OCI-LY7 (cell line): ENCODE measurements around the gene WDR54. TPM values are rescaled to one million over a fixed set of nuclear protein-coding genes. Genes with fewer than 3 reads are reported as not detected.
A peak's percentile ranks its signal among the peaks of the same experiment; 100 is the strongest.
"Not testable (repeated sequence)": the region's sequence is repeated elsewhere in the genome, so short reads cannot be mapped to it uniquely, and the experiment has no call there.

ENCODE experiments used
- BruUV-seq: library from RNA; stranded (reverse); fragments of 400-500 nt; replicated peaks from 2 replicates; lab custom pipeline; 2021; lab: Mats Ljungman, UMichigan
- CTCF ChIA-PET: fragments of 300-600 bp; sonication (Branson Sonifier 250); formaldehyde crosslinking; loops from one replicate; lab custom pipeline; 2022; ENCODE audit warnings: antibody characterized with exemption; ENCODE audit not compliant: unreplicated experiment; lab: Charles Lee
- POLR2A ChIA-PET: fragments of 300-600 bp; sonication (Branson Sonifier 250); formaldehyde crosslinking; loops from one replicate; lab custom pipeline; 2022; ENCODE audit warnings: antibody characterized with exemption; lab: Charles Lee
- DNase-seq: peaks from one replicate; pipeline ENCODE4 v3.0.0-alpha.2; 2015; ENCODE audit warnings: low spot score
- H2AFZ ChIP-seq: fragments of 200-600 bp; sonication (generic), shearing (Covaris generic); 2 replicates; pipeline ENCODE4 v1.6.1; 2014; ENCODE audit warnings: mild to moderate bottlenecking, antibody characterized with exemption, low read length, moderate library complexity
- H3K27ac ChIP-seq: fragments of 200-600 bp; sonication (generic); 2 replicates; pipeline ENCODE4 v1.5.1; 2014; ENCODE audit warnings: mixed run types, low read depth, mild to moderate bottlenecking, moderate library complexity, low read length, inconsistent platforms; ENCODE audit not compliant: poor library complexity, severe bottlenecking
- H3K36me3 ChIP-seq: fragments of 200-600 bp; sonication (generic); 2 replicates; pipeline ENCODE4 v1.6.1; 2014; ENCODE audit warnings: mild to moderate bottlenecking, antibody characterized with exemption, low read length, moderate library complexity, mixed read lengths; ENCODE audit not compliant: insufficient read depth
- H3K4me1 ChIP-seq: fragments of 200-600 bp; sonication (generic); 2 replicates; pipeline ENCODE4 v1.5.1; 2014; ENCODE audit warnings: mild to moderate bottlenecking, low read length; ENCODE audit not compliant: insufficient read depth, poor library complexity, severe bottlenecking
- H3K4me2 ChIP-seq: fragments of 200-600 bp; sonication (generic); 2 replicates; pipeline ENCODE4 v1.6.1; 2014; ENCODE audit warnings: mild to moderate bottlenecking, low read length
- H3K4me3 ChIP-seq: fragments of 200-600 bp; sonication (generic); 2 replicates; pipeline ENCODE4 v1.5.1; 2014; ENCODE audit warnings: mild to moderate bottlenecking, low read depth, low read length; ENCODE audit not compliant: poor library complexity, severe bottlenecking
- H3K79me2 ChIP-seq: fragments of 200-600 bp; sonication (generic); 2 replicates; pipeline ENCODE4 v1.6.1; 2016; ENCODE audit warnings: low read depth, mild to moderate bottlenecking, low read length, moderate library complexity, mixed read lengths; ENCODE audit not compliant: insufficient read depth
- H3K9me2 ChIP-seq: fragments of 200-600 bp; sonication (generic); 2 replicates; pipeline ENCODE4 v1.6.1; 2016; ENCODE audit warnings: mild to moderate bottlenecking, low read length, mixed read lengths; ENCODE audit not compliant: insufficient read depth
- H3K9me3 ChIP-seq: fragments of 200-600 bp; sonication (generic); 2 replicates; pipeline ENCODE4 v1.6.1; 2014; ENCODE audit warnings: mild to moderate bottlenecking, mixed run types, low read length, mixed read lengths
- H4K20me1 ChIP-seq: fragments of 200-600 bp; sonication (generic); 2 replicates; pipeline ENCODE4 v1.6.1; 2014; ENCODE audit warnings: mild to moderate bottlenecking, antibody characterized with exemption, low read length, moderate library complexity, mixed read lengths; ENCODE audit not compliant: insufficient read depth
- EZH2phosphoT487 ChIP-seq: fragments of 200-600 bp; sonication (generic); IDR thresholded peaks from 2 replicates; pipeline ENCODE4 v1.6.1; 2018; ENCODE audit warnings: low read depth, borderline replicate concordance, mild to moderate bottlenecking, mixed run types, antibody characterized with exemption, low read length, moderate library complexity, mixed read lengths
- intact Hi-C: fragments of 100-400 bp; cut with micrococcal nuclease; formaldehyde crosslinking; loops from one replicate; pipeline ENCODE4 v1.10.0; 2022; ENCODE audit not compliant: unreplicated experiment
- total RNA-seq, 2 experiments: library from RNA; depleted of rRNA in 1 of 2; stranded (reverse); fragments of >200 nt in 1 of 2; shearing (Covaris generic) in 1 of 2; gene quantifications; 2 replicates each; pipeline ENCODE4 v1.2.3, GENCODE V29; 2014 to 2022
- TF ChIP-seq, protein P1 (sequence below): fragments of 200-600 bp; sonication (generic); conservative IDR thresholded peaks from 2 replicates; pipeline ENCODE4 v1.5.1; 2014; ENCODE audit warnings: mild to moderate bottlenecking, antibody characterized with exemption, low read length, moderate library complexity, mixed read lengths

WDR54 gene
- total RNA-seq, 2 experiments from 2014 or later: 64.7 to 89.5 TPM

GRCh38 chr2:74464406-74464805 lies 42.9 kb downstream of the WDR54 start:
- peak; percentile 33 for DNase-seq
- CTCF ChIA-PET: no interaction called here
- H3K9me3 ChIP-seq: no peaks in the 10 kb centered on the region
- H3K4me2 ChIP-seq: peak overlapping the region; percentile 99
- H2AFZ ChIP-seq: peak overlapping the region; percentile 80; the same call in 1 of the 2 replicates
- peaks cover 15% of the 10 kb centered on the region for H3K4me1 ChIP-seq
- BruUV-seq: no TSS peak
- POLR2A ChIA-PET: interaction anchor here (0.8 to 1.5 kb wide), 3 partner anchors 8 to 78 kb away, joined by 3 to 14 read pairs (median 4); no protein-coding TSS in a partner anchor
- peaks cover 28% of the 10 kb centered on the region for H3K36me3 ChIP-seq
- TF ChIP-seq, protein P1, sequence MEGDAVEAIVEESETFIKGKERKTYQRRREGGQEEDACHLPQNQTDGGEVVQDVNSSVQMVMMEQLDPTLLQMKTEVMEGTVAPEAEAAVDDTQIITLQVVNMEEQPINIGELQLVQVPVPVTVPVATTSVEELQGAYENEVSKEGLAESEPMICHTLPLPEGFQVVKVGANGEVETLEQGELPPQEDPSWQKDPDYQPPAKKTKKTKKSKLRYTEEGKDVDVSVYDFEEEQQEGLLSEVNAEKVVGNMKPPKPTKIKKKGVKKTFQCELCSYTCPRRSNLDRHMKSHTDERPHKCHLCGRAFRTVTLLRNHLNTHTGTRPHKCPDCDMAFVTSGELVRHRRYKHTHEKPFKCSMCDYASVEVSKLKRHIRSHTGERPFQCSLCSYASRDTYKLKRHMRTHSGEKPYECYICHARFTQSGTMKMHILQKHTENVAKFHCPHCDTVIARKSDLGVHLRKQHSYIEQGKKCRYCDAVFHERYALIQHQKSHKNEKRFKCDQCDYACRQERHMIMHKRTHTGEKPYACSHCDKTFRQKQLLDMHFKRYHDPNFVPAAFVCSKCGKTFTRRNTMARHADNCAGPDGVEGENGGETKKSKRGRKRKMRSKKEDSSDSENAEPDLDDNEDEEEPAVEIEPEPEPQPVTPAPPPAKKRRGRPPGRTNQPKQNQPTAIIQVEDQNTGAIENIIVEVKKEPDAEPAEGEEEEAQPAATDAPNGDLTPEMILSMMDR: no peak
- no peak for TF ChIP-seq EZH2phosphoT487
- H3K9me2 ChIP-seq: no peaks in the 10 kb centered on the region
- H3K27ac ChIP-seq: peak overlapping the region; percentile 50
- peaks cover 14% of the 10 kb centered on the region; the same call in 1 of the 2 replicates for H3K79me2 ChIP-seq
- H3K4me3 ChIP-seq: peak overlapping the region; percentile 94
- intact Hi-C loops: no loop called here
- no peaks in the 10 kb centered on the region for H4K20me1 ChIP-seq

GRCh38 chr2:74470742-74471141 lies 49.2 kb downstream of the WDR54 start:
- peaks cover 23% of the 10 kb centered on the region for H3K4me1 ChIP-seq
- DNase-seq, H3K4me3 ChIP-seq, H3K9me2 ChIP-seq, H4K20me1 ChIP-seq, BruUV-seq, CTCF ChIA-PET, H3K9me3 ChIP-seq, H3K4me2 ChIP-seq, intact Hi-C loops, H2AFZ ChIP-seq, H3K27ac ChIP-seq: not testable (repeated sequence)
- H3K36me3 ChIP-seq: peaks cover 16% of the 10 kb centered on the region
- POLR2A ChIA-PET: interaction anchor here (0.6 to 3.2 kb wide), 5 partner anchors 12 to 347 kb away, joined by 4 to 25 read pairs (median 6); partner anchors contain the start of genes CCDC142, TTC31 and WBP1
- H3K79me2 ChIP-seq: peaks cover 12% of the 10 kb centered on the region; the same call in 1 of the 2 replicates

DNA sequence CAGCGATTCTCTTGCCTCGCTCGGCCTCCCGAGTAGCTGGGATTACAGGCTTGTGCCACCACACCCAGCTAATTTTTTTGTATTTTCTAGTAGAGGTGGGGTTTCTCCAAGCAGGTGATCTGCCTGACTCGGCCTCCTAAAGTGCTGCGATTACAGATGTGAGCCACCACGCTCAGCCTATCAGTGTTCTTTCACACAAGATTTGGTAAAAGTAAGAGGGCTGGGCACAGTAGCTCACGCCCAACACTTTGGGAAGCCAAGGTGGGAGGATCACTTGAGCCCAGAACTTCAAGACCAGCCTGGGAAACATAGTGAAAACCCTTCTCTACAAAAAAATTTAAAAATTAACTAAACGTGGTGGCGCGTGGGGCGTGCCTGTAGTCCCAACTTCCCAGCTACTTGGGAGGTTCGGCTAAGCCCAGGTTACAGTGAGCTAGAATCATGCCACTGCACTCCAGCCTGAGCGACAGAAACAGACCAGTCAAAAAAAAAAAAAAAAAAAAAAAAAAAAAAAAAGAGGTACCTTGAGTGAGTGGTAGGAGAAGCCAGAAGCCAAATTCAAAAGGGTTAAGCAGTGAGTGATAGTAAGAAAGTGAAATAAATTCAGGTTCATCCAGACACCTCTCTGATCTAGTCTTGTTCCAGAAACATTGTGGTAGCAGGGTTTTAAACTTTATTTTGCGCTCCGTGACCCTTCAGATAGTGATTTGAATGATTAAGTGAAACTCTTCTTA lies 50.0 kb downstream of the WDR54 start:
- Histone ChIP-seq H2AFZ (peak overlapping the region; percentile 75; the same call in 1 of the 2 replicates), H3K9me3 (no peaks in the 10 kb centered on the region), H3K79me2 (peaks cover 7% of the 10 kb centered on the region; the same call in 1 of the 2 replicates), H3K36me3 (peaks cover 20% of the 10 kb centered on the region), H3K4me1 (peaks cover 17% of the 10 kb centered on the region), H3K4me2 (peak overlapping the region; percentile 89), H3K9me2 (no peaks in the 10 kb centered on the region), H4K20me1 (no peaks in the 10 kb centered on the region), H3K27ac (peak overlapping the region; percentile 81), H3K4me3 (peak overlapping the region; percentile 85)
- ChIA-PET POLR2A (interaction anchor here (0.8 to 3.2 kb wide), 5 partner anchors 11 to 59 kb away, joined by 4 to 25 read pairs (median 6); partner anchors contain the start of genes CCDC142, TTC31 and WBP1), CTCF (no interaction called here)
- DNase-seq: peak; percentile 27
- BruUV-seq: no TSS peak
- no peak for TF ChIP-seq EZH2phosphoT487
- TF ChIP-seq, protein P1: no peak
- intact Hi-C loops: no loop called here
